Activated T-helper 9 cell treated with anti-CD3 and anti-CD28 coated beads, Interleukin-2, amount 50 U/mL, for 16 hours (primary cell): ENCODE data around the gene MAP7.
"Not testable (repeated sequence)": the region's sequence is repeated elsewhere in the genome, so short reads cannot be mapped to it uniquely, and the experiment has no call there.

Source experiments
- DNase-seq: peaks from one replicate; pipeline ENCODE4 v3.0.0-alpha.2; 2020; ENCODE audit warnings: low read depth

The MAP7 gene

DNA sequence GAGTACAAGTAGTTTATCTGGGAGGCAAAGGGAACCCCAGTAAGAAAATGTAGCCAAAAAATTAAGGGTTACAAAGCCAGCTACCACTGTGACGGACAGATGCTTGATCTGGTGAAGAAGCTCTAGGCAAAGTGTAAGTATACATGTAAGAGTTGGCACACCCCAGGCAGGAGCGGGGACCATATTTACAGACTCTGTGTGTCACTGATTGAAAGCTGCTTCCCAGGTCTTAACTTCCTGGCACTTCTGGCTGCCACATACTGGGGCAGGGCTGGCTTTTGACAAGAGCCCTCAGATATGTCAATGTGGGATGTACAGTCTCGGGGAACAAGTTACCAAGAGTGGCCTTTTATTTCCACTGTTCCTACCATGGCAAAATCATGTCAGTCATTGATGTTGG, 212.6 kb downstream of the MAP7 start:
- no peak for DNase-seq

DNA sequence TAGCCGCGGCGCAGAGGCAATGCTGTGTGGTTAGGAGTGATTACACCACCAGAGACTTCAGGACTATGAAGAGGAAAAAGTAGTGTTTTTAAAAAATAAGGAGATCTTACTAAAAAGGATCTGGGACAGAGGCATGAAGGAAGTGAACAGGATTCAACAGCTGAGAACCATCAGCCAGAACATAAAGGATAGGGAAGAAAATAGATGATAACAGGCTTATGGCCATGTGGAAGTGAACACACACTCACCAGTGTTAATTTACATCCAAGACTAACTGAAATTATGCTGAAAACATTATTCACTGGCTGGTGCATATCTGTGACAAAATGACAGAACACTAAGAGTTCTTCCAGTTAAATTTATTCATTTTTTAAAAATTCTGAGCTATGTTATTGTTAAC, 213.1 kb downstream of the MAP7 start:
- DNase-seq: no peak

DNA sequence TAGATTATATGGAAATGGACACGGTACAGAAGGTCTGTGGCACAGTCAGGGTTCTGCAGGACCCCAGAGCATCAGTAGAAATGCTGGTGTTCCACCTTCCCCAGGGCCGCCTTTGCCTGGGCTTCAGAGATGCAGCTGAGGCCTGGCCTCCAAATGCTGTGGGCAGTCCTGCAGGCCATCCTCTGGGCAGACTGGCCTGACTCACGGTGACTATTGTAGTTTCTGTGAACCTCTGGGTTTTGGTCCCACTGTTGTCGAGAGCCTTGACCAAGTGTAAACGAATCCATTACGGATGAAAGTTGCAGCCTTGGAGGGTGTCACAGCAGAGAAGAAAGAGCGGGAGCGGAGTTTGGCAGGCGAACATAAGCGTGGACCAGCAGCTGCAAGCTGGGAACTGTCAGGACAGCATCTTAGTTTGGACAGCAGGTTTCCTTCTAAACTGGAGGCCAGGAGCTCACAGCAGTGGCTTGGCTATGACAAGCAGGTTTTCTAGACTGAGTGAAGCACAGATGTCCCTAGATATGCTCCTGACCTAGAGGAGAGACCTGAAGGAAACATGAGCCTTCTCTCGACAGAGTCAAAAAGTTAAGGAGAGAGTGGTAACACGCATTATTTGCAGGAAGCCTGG, 214.4 kb downstream of the MAP7 start:
- DNase-seq: no peak

DNA sequence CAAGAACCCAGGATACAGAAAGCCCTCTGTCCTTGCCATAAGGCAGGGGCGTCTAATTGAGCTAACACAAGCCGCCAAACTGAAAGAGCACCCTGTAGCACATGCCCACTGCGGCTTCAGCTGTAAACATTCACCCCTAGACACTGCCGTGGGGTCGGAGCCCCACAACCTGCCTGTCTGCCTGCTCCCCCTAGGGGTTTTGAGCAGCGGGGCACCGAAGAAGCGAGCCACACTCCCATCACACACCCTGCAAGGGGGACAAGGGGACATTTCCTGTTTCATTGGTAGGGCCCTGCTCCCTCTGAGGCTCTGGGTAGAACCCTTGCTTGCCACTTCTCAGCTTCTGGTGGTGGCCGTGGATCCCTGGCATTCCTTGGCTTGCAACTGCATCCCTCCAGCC, 215.4 kb downstream of the MAP7 start:
- no peak for DNase-seq

DNA sequence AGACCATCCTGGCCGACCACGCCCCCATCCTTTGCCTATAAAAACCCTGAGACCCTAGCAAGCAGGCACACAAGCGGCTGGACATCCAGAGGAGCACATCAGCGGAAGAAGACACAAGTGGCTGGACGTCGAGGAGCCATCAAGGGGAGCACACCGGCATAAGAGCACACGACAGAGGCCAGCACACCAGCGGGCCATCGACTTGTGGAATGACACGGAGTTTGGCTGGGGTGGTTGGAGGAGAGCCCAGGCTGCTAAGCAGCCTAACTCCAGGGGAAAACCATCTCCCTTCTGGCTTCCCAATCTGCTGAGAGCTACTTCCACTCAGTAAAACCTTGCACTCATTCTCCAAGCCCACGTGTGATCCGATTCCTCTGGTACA, 215.8 kb downstream of the MAP7 start:
- no peak for DNase-seq

DNA sequence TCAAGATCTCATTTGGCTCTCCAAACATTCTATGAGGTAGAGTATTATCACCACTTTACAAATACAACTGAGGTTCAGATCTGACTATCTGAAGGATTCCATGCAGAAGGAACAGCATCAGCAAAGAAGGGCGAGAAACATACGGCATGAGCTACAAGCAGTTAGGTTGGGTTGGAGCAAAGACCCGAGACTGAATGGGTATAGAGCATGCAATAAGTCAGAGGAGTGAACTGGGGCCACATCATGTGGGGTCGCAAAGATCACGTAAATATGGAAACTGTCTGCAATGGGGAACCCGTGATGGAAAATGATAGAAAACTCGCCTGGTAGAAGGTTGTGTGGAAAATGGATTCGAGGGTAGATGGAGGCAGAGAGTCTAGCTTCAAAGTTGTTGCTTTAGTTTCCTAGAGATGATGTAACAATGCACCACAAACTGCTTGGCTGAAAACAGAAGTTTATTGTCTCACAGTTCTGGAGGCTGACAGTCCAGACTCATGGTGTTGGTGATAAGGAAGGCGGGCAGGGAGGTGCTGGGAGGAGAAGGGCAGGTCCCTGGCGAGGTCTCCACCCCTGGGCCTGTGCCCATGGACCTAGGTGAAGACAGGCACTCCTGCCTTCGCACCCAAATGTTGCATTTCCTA, 216.3 kb downstream of the MAP7 start:
- DNase-seq: no peak

DNA sequence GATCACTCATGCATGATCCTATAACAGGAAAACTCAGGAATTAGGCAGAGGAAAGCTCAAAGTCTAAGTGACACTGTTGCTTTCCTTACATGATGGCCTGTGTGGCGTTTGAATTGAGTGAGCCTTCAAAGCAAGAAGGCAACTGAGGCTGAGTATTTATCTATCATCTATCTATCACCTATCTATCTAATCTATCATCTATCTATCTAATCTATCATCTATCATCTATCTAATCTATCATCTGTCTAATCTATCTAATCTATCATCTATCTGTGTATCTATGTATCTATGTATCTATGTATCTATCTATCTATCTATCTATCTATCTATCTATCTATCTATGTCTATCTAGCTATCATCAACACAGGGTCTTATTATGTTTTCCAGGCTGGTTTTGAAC, 218.8 kb downstream of the MAP7 start:
- no peak for DNase-seq

DNA sequence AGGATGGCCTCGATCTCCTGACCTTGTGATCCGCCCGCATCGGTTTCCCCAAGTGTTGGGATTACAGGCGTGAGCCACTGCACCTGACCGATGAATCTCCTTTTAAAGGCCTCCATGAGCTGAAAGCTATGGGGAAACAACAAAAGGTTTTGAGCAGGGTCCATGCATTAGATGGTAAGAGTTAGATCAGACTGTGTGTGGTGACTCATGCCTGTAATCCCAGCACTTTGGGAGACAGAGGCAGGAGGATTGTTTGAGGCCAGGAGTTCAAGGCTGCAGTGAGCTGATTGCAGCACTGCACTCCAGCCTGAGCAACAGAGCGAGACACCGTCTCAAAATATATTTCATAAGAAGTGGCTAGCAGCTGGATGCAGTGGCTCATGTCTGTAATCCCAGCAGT, 219.6 kb downstream of the MAP7 start:
- DNase-seq: no peak

DNA sequence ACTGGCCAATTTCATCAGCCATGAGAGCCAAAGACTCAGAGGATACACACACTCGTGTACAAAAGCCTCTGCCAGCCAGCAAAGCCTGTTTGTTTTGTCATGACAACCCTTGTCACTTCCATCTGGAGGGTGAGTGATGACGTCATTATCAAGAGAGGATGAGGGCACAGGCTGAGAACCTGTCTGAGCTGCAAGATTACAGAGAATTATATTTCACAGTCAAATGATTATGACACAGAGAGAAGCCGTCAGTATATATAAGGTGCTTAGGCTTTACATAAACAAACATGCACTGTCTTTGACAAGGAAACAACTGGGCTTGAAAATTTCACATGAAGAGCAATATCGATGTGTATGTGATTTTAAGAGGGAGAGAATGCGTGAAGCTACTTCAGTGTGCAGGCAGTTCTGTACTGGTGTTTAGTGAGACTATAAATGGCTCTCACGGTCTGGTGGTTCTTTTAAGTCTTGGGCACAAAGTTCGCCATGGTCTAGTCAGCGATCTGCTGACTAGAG, 224.1 kb downstream of the MAP7 start:
- DNase-seq: no peak

DNA sequence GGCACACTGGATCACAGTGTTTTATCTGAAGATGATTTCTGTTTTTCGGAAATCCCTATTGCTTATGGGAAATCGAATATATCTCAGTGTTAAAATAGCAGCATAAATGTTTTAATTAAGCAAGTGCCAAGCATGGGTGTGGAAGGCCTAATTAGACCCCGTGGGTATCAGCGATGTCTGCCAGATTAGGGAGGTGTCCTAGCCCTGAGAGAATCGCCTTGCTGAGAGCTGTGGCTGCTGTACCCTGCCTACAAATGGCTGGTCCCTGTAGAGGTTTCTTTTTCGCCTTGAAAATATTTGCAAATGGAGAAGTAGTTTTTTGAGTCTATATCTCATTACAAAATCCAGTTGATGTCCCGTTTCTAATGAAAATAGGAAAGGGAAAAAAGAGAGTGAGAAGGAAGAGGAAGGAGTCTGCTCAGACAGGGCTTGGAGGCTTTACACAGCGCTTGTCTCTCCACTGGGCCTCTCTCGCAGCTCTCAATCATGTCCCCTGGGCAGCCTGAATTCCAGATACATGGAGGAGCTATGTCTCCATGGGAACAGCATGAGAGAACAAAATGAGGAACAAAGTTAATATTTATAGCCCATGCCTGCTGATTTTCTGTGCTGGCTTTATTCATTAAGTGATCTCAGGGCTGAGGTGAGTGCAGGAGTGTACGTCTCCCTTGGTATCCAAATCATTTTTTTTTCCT, 225.4 kb downstream of the MAP7 start:
- no peak for DNase-seq

DNA sequence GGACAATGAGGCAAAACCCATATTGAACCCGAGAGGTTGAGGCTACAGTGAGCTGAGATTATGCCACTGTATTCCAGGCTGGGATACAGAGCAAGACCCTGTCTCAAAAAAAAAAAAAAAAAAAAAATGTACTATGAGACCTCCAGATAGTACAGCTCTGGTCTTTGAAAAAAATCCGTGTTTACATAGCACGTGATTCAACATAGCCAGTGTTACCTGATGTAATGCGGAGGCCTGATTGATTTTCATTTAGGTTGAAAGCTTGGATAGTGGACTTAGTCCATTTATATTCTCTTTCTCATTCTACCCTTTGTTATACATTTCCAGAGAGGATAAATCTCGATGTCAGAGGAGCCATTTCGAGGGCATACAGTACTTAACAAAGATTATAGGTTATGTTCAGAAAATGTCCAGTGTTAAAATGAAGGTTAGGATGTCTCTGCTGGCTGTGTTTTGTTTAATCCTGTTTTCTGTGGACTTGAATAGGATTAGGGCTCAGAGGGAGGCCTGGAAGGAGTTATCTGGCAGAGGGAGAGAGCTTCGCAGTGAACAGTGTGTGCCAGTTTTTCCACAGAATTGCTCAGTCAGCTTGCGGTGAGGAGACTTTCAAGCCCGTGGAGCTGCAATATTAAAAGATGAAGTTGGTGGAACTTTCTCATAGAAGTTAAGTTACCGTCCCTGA, 226.7 kb downstream of the MAP7 start:
- DNase-seq: no peak

DNA sequence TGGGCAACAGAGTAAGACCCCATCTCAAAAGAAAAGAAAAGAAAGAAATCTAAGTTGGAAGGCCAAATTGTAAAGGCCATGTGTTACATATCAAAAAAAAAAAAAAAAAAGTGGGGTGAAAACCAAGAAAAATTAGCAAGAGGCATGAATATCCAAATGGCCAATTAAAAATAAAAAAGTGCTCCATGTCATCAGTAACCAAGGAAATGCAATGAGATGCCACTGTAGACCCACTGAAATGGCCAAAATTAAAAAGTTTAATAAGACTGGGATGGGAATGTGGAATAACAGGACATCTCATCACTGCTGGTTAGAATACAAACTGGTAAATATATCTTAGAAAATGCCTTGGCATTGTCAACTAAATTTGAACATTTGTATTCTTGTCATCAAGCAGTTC, 230.5 kb downstream of the MAP7 start:
- no peak for DNase-seq

DNA sequence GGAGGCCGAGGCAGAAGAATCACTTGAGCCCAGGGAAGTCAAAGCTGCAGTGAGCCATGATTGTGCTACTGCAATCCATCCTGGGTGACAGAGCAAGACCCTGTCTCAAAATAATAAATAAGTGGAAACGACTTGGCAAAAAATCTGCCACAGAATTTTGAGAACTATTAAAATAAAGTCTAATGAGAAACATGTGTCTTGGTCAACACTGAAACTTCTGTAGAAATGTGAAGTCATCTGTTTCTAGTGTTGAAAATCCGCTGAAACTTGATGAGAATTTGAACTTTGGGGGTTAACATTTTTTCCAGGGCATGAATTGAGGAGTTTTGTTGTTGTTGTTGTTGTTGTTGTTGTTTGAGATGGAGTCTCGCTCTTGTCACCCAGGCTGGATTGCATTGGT, 231.5 kb downstream of the MAP7 start:
- DNase-seq: no peak

DNA sequence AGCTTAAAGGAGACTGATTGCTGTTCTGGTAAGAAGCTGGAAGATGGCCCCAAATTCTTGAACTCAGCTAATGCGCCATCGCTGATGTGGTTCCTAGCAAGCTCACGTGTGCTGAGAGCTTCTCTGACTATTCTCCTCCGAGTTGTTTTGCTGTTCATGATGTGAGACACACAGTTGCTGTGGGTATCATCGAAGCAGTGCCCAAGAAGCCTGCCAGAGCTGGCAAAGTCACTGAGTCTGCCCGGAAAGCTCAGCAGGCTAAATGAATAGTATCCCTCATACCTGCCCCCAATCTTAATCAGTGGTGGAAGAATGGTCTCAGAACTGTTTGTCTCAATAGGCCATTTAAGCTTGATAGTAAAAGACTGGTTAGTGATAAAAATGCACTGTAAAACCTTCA, 232.3 kb downstream of the MAP7 start:
- DNase-seq: no peak

DNA sequence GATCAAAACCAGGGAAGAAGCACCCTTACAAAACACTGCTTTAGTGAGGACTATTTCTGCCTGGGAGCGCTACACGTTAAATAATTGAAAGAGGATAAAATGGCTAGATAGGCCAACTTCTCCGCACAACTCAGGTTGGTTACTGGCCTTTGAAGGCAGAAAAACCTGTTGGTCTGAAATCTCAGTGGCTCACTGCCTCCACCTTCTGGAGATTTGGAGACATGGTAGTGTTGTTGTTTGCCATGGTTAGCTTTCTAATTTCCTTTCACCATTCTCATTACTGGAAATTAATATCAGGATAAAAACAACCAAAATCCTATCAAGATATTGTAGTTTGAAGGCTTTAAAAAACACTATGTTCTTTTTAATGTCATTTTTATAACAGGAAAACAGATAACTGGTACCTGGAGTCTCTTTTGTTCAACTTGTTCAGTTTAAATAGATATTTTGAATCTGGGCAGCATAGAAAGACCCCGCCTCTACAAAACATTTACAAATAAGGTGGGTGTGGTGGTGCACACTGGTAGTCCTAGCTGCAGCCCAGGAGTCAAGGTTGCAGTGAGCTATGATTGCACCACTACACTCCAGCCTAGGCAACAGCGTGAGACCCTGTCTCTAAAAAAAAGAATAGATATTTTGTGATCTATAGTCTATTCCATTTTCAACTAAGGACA, 233.1 kb downstream of the MAP7 start:
- DNase-seq: peak; percentile 17

DNA sequence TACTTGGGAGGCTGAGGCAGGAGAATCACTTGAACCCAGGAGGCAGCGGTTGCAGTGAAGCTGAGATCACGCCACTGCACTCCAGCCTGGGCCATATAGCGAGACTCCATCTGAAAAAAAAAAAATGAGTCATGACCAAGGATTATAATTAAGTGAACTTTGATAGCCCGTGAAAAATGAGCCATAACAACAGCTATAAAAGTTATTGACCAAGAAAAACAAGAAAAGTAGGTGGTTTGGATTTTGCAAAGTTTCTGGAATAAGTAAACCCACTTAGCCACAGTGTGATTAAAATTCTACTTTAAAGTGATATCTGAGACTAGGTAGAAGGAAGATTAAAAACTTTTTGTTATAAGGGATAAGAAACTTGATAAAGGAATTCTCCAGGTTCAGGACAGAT, 234.6 kb downstream of the MAP7 start:
- no peak for DNase-seq

DNA sequence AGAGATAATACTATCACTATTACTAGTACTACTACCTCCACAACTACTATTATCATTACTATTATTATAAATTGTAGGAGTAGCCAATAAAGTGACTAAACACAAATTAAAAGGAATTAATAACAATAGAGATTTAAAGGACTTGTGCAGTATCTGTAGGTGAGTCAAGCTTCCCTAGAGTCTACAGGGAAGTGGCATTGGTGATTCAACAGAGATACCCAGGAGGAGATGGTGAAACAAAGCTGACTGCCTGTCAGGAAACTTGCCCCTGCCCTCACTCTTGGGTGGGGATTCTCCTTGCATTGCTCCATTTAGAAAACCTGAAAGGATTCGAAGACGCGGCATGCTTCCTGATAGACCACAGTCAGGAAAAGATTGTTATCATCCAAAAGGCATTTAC, 237.2 kb downstream of the MAP7 start:
- DNase-seq: no peak

DNA sequence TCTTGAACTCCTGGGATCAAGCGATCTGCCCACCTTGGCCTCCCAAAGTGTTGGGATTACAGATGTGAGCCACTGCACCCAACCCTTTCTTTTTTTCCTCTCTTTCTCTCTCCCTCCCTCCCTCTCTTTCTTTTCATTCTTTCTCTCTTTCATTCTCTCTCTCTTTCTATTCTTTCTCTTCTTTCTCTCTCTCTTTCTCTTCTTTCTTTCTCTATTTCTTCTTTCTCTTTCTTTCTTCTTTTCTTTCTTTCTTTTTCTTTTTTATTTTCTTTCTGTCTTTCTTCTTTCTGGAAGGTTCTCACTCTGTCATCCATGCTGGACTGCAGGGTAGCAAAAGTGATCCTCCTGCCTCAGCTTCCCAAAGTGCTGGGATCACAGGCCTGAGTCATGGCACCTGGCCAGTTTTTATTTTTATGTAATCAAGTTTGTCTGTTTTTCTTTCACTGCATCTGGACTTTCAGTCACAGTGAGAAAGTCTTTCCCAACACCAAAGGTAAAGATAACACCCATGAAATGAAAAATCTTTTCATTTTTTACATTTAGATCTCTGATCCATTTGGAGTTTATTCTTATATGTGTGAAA, 240.4 kb downstream of the MAP7 start:
- DNase-seq: no peak

DNA sequence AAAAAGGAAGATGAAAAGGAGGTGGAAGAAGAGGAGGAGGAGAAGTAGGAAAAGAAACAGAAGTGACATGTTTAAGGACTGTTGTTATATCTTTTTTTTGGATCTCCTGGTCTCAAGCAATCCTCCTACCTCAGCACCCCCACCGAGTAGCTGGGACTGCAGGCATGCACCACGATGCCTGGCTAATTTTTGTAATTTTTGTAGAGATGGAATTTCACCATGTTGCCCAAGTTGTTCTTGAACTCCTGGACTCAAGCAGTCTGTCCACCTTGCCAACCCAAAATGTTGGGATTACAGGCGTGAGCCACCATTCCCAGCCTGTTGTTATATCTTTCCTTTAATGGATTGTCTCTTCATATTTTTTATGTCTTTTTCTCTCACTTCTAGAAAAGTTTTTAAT, 241.1 kb downstream of the MAP7 start:
- DNase-seq: no peak

DNA sequence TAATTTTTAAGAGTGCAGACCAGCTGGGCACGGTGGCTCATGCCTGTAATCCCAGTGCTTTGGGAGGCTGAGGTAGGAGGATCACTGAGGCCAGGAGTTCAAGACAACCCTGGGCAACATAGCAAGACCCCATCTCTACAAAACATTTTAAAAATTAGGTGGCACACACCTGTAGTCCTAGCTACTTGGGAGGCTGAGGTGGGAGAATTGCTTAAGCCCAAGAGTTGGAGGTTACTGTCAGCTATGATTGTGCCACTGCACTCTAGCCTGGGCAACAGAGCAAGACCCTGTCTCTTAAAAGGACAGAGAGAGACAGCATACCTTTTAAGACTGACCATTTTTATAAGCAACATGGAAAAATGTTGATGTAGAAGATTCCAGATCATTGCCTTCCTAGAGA, 241.8 kb downstream of the MAP7 start:
- DNase-seq: not testable (repeated sequence)

DNA sequence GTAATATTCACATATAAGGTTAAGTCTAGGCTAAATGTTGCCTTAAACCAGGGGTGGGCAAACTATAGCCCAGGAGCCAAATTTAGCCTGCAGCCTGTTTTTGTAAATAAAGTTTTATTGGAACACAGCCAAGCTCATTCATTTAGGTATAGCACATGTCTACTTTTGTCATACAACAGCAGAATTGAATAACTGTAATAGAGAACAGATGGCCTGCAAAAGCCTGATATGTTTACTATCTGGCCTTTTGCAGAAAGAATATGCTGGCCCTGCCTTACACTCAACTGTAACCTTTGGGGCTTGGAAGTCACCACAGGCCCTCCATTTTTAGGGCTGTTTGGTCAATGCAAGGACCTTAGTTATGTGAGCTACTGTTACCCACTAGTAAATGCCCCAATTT, 242.9 kb downstream of the MAP7 start:
- DNase-seq: no peak

DNA sequence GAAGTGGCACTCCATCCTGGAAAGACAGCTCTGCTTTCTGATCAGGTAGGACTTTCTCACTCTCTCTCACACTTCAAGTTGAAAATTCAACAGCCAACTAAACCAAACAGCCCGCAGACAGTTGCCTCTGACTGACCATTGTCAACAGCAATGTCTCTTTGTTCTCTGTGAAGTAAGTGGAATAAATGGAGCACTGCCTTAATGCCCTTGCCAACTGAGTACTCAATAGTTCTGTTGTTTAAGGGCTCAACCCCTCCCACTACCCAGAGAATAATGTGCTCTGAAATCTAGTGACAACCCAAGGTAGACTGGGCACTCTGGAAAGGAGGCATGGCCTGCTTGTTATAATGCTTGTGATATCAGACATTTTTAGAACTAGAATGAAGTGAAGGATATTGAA, 243.8 kb downstream of the MAP7 start:
- DNase-seq: no peak
